Testis (tissue), 2 donors: ENCODE results near the gene LRRC7.

Experiments
- POLR2A ChIP-seq: fragments of 450-650 bp; IDR thresholded peaks from one replicate; pipeline ENCODE4 v1.6.1; 2017; ENCODE audit warnings: antibody characterized with exemption, mild to moderate bottlenecking, moderate library complexity
- TF ChIP-seq, protein P1 (sequence below), 3 experiments: fragments of 450-650 bp in 2 of 3; fragments of 200-600 bp in 1 of 3; sonication (generic) in 1 of 3; IDR thresholded peaks; one replicate each; pipeline ENCODE4 v1.5.1; 2016 to 2019; ENCODE audit warnings: antibody characterized with exemption in 3 of 3, mild to moderate bottlenecking in 2 of 3, moderate library complexity in 1 of 3

DNA sequence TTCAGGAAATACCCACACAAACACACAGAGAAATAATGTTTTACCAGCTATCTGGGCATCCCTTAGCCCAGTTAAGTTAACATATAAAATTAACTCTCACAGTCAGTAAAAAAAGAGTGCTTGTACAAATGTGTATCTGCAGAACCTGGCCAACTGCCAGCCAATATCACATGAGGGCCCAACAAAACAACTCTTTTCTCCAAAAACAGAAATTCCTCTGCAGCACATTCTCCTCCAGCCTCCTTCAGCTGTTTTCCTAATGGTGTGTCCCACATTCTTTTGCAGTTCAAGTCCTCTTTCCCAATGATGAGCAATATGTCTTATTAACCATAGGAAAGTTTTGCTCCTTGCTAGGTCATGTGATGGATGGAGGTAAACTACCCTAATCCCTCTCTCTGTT, 75.5 kb downstream of the LRRC7 start:
- TF ChIP-seq, protein P1, sequence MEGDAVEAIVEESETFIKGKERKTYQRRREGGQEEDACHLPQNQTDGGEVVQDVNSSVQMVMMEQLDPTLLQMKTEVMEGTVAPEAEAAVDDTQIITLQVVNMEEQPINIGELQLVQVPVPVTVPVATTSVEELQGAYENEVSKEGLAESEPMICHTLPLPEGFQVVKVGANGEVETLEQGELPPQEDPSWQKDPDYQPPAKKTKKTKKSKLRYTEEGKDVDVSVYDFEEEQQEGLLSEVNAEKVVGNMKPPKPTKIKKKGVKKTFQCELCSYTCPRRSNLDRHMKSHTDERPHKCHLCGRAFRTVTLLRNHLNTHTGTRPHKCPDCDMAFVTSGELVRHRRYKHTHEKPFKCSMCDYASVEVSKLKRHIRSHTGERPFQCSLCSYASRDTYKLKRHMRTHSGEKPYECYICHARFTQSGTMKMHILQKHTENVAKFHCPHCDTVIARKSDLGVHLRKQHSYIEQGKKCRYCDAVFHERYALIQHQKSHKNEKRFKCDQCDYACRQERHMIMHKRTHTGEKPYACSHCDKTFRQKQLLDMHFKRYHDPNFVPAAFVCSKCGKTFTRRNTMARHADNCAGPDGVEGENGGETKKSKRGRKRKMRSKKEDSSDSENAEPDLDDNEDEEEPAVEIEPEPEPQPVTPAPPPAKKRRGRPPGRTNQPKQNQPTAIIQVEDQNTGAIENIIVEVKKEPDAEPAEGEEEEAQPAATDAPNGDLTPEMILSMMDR (IDR thresholded peaks at IDR 0.05) = no peak
- TF ChIP-seq POLR2A = no peak
